PC-9 (cell line): ENCODE measurements around the gene TCP11L2. TPM values are rescaled to one million over a fixed set of nuclear protein-coding genes. Genes with fewer than 3 reads are reported as not detected.
A peak's percentile ranks its signal among the peaks of the same experiment; 100 is the strongest.

Experiments used
- BruUV-seq: library from RNA; stranded (reverse); fragments of 400-500 nt; replicated peaks from 2 replicates; lab custom pipeline; 2021; lab: Mats Ljungman, UMichigan
- CTCF ChIA-PET: fragments of 300-600 bp; sonication (Branson Sonifier 250); formaldehyde crosslinking; loops from one replicate; lab custom pipeline; 2022; ENCODE audit warnings: antibody characterized with exemption; lab: Charles Lee
- POLR2A ChIA-PET: fragments of 300-600 bp; sonication (Branson Sonifier 250); formaldehyde crosslinking; loops from one replicate; lab custom pipeline; 2022; ENCODE audit warnings: antibody characterized with exemption; ENCODE audit not compliant: unreplicated experiment; lab: Charles Lee
- DNase-seq, 2 experiments: peaks; one replicate each; pipeline versions ENCODE4 v3.0.0 to v3.0.0-alpha.2; 2015 to 2022; ENCODE audit warnings: mixed read lengths in 1 of 2
- H2AFZ ChIP-seq: fragments of 200-600 bp; sonication (generic); 2 replicates; pipeline ENCODE4 v1.8.1; 2017; ENCODE audit warnings: antibody characterized with exemption
- H3F3A ChIP-seq: fragments of 200-600 bp; sonication (generic); 2 replicates; pipeline ENCODE4 v1.8.1; 2017; ENCODE audit warnings: antibody characterized with exemption, mild to moderate bottlenecking, low read depth; ENCODE audit not compliant: insufficient read depth
- H3K27ac ChIP-seq: fragments of 200-600 bp; sonication (generic); 2 replicates; pipeline ENCODE4 v1.6.1; 2016; ENCODE audit warnings: mixed run types
- H3K27me3 ChIP-seq: fragments of 200-600 bp; sonication (generic); 2 replicates; pipeline ENCODE4 v1.6.1; 2016; ENCODE audit warnings: low read depth, mixed run types; ENCODE audit not compliant: insufficient read depth
- H3K36me3 ChIP-seq: fragments of 200-600 bp; sonication (generic); 2 replicates; pipeline ENCODE4 v1.6.1; 2016; ENCODE audit warnings: low read depth, mixed run types
- H3K4me1 ChIP-seq: fragments of 200-600 bp; sonication (generic); replicated peaks from 2 replicates; pipeline ENCODE4 v1.6.1; 2016; ENCODE audit warnings: mixed run types; ENCODE audit not compliant: insufficient read depth
- H3K4me2 ChIP-seq: fragments of 200-600 bp; sonication (generic); 2 replicates; pipeline ENCODE4 v1.6.1; 2017; ENCODE audit warnings: mixed run types
- H3K4me3 ChIP-seq: fragments of 200-600 bp; sonication (generic); 2 replicates; pipeline ENCODE4 v1.6.1; 2016; ENCODE audit warnings: mixed run types
- H3K79me2 ChIP-seq: fragments of 200-600 bp; sonication (generic); 2 replicates; pipeline ENCODE4 v1.6.1; 2017; ENCODE audit warnings: low read depth, mixed run types
- H3K9me2 ChIP-seq: fragments of 200-600 bp; sonication (generic); 2 replicates; pipeline ENCODE4 v1.8.1; 2017; ENCODE audit warnings: mild to moderate bottlenecking; ENCODE audit not compliant: insufficient read depth
- H3K9me3 ChIP-seq: fragments of 200-600 bp; sonication (generic); 2 replicates; pipeline ENCODE4 v1.8.1; 2016; ENCODE audit warnings: low read depth; ENCODE audit not compliant: insufficient read depth
- H4K20me1 ChIP-seq: fragments of 200-600 bp; sonication (generic); 2 replicates; pipeline ENCODE4 v1.8.1; 2017; ENCODE audit not compliant: insufficient read depth
- EZH2 ChIP-seq: fragments of 200-600 bp; sonication (generic); IDR thresholded peaks from 2 replicates; pipeline ENCODE4 v1.8.0; 2017; ENCODE audit warnings: antibody characterized with exemption, low read depth
- intact Hi-C: fragments of 100-400 bp; cut with micrococcal nuclease; formaldehyde crosslinking; loops from one replicate; pipeline ENCODE4 v1.10.0; 2022; ENCODE audit not compliant: unreplicated experiment
- total RNA-seq: library from RNA; stranded (reverse); gene quantifications from 2 replicates; pipeline ENCODE4 v1.2.3, GENCODE V29; 2021
- TF ChIP-seq, protein P1 (sequence below): fragments of 200-600 bp; sonication (generic); conservative IDR thresholded peaks from 2 replicates; pipeline ENCODE4 v1.6.1; 2017; ENCODE audit warnings: mixed run types, antibody characterized with exemption, mild to moderate bottlenecking, moderate library complexity

The TCP11L2 gene
- total RNA-seq, 1 experiment from 2014 or later: 34.6 TPM

DNA sequence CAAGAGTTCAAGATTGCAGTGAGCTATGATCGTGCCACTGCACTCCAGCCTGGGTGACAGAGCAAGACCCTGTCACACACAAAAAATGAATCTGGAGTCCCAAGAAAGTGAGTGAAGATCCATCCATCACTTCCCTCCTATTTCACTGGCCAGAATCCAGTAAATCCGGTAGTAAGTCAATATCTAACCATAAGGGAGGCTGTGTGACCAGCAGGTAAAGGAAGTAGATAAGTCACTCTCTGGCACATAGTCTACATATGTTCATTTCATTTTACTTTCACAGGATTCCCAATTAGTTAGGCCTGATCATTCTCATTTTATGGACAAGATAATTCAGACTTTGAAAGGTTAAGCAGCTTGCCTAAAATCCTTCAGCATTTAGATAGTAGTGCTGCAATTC, 11.9 kb upstream of the TCP11L2 start:
- Histone ChIP-seq H3K4me1 (peaks cover 41% of the 10 kb centered on the region), H3K9me3 (peaks cover 8% of the 10 kb centered on the region), H3K27ac (no peak overlapping the region), H3F3A (peaks cover 25% of the 10 kb centered on the region), H3K4me3 (no peak overlapping the region), H2AFZ (no peak overlapping the region), H3K79me2 (no peaks in the 10 kb centered on the region), H3K27me3 (no peaks in the 10 kb centered on the region), H3K4me2 (no peak overlapping the region), H3K9me2 (no peaks in the 10 kb centered on the region), H4K20me1 (no peaks in the 10 kb centered on the region), H3K36me3 (no peaks in the 10 kb centered on the region)
- POLR2A ChIA-PET: no interaction called here
- CTCF ChIA-PET: no interaction called here
- no TSS peak for BruUV-seq
- intact Hi-C loops: no loop called here
- TF ChIP-seq, protein P1, sequence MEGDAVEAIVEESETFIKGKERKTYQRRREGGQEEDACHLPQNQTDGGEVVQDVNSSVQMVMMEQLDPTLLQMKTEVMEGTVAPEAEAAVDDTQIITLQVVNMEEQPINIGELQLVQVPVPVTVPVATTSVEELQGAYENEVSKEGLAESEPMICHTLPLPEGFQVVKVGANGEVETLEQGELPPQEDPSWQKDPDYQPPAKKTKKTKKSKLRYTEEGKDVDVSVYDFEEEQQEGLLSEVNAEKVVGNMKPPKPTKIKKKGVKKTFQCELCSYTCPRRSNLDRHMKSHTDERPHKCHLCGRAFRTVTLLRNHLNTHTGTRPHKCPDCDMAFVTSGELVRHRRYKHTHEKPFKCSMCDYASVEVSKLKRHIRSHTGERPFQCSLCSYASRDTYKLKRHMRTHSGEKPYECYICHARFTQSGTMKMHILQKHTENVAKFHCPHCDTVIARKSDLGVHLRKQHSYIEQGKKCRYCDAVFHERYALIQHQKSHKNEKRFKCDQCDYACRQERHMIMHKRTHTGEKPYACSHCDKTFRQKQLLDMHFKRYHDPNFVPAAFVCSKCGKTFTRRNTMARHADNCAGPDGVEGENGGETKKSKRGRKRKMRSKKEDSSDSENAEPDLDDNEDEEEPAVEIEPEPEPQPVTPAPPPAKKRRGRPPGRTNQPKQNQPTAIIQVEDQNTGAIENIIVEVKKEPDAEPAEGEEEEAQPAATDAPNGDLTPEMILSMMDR: no peak
- TF ChIP-seq EZH2: no peak
- DNase-seq: no peak

GRCh38 chr12:106291342-106291741, 11.2 kb upstream of the TCP11L2 start:
- Histone ChIP-seq H4K20me1 (no peaks in the 10 kb centered on the region), H3K9me2 (no peaks in the 10 kb centered on the region), H3K9me3 (peaks cover 8% of the 10 kb centered on the region), H3K4me2 (peak overlapping the region; percentile 35), H3F3A (peaks cover 32% of the 10 kb centered on the region), H3K79me2 (no peaks in the 10 kb centered on the region), H3K27me3 (no peaks in the 10 kb centered on the region), H3K4me1 (peaks cover 48% of the 10 kb centered on the region), H3K4me3 (no peak overlapping the region), H3K27ac (peak overlapping the region; percentile 39), H2AFZ (no peak overlapping the region), H3K36me3 (no peaks in the 10 kb centered on the region)
- ChIA-PET CTCF (no interaction called here), POLR2A (no interaction called here)
- peak in 1 of 2 experiments; percentile 74 for DNase-seq
- intact Hi-C loops: no loop called here
- TF ChIP-seq EZH2: no peak
- TF ChIP-seq, protein P1: no peak
- no TSS peak for BruUV-seq

DNA sequence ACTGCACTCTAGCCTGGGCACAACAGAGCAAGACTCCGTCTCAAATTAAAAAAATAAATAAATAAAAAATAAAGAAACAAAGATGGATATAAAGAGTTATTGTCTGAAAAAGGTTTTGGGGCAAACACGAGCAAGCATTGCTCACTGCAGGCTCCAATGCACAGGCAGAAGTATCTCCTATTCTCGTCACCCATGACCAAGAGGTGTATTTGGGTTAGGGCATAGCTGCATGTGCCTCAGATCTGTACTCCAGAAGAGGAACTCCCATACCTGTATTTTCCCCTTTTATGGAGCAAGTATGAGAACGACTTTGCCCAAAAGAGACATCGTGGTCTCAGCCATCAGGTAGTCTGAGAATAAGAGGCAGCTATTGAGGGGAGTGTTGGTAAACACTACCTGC, 10.2 kb upstream of the TCP11L2 start:
- ChIA-PET CTCF (no interaction called here), POLR2A (no interaction called here)
- BruUV-seq: no TSS peak

More for the DNA sequence above, 10.2 kb upstream of the TCP11L2 start:
- intact Hi-C loops: no loop called here
- Histone ChIP-seq H3K27me3 (no peaks in the 10 kb centered on the region), H4K20me1 (no peaks in the 10 kb centered on the region), H3K36me3 (no peaks in the 10 kb centered on the region), H3F3A (peaks cover 42% of the 10 kb centered on the region), H3K9me3 (peaks cover 11% of the 10 kb centered on the region), H3K9me2 (no peaks in the 10 kb centered on the region), H3K4me2 (no peak overlapping the region), H2AFZ (no peak overlapping the region), H3K4me1 (peaks cover 54% of the 10 kb centered on the region), H3K4me3 (no peak overlapping the region), H3K27ac (no peak overlapping the region), H3K79me2 (no peaks in the 10 kb centered on the region)
- no peak for TF ChIP-seq EZH2
- TF ChIP-seq, protein P1: no peak
- DNase-seq: no peak
